HepG2 (cell line): ENCODE data around the gene PRM3. TPM values are rescaled to one million over a fixed set of nuclear protein-coding genes. Genes with fewer than 3 reads are reported as not detected.

Source experiments
- HNF1B ChIP-seq: sonication (generic); formaldehyde crosslinking; IDR thresholded peaks from 2 replicates; pipeline ENCODE4 v1.5.1; 2020; ENCODE audit warnings: mild to moderate bottlenecking, moderate library complexity, missing genetic modification reagents
- KLF9 ChIP-seq: IDR thresholded peaks from 2 replicates; pipeline ENCODE4 v1.6.1; 2016; ENCODE audit warnings: low read depth
- POLR2AphosphoS5 ChIP-seq: IDR thresholded peaks from 2 replicates; pipeline ENCODE4 v1.6.1; 2012; ENCODE audit warnings: low read depth, low read length
- SIN3A ChIP-seq: IDR thresholded peaks from 2 replicates; pipeline ENCODE4 v1.6.1; 2011; ENCODE audit warnings: low read depth, mild to moderate bottlenecking, control low read depth, low read length, borderline replicate concordance
- SP1 ChIP-seq, 2 experiments: fragments of 450-650 bp in 1 of 2; sonication (generic) in 1 of 2; formaldehyde crosslinking in 1 of 2; IDR thresholded peaks; 2 replicates each; pipeline versions ENCODE4 v1.4.0 to v1.6.1; 2016 to 2020; ENCODE audit warnings: missing genetic modification reagents in 1 of 2
- ZC3H13 ChIP-seq: sonication (generic); formaldehyde crosslinking; IDR thresholded peaks from 2 replicates; pipeline ENCODE4 v1.8.1; 2023; ENCODE audit warnings: mild to moderate bottlenecking, missing genetic modification reagents, moderate library complexity
- ZNF333 ChIP-seq: sonication (generic); formaldehyde crosslinking; IDR thresholded peaks from 2 replicates; pipeline ENCODE4 v1.4.0; 2020; ENCODE audit warnings: mild to moderate bottlenecking, missing genetic modification reagents, borderline replicate concordance
- ZNF367 ChIP-seq: sonication (generic); formaldehyde crosslinking; IDR thresholded peaks from 2 replicates; pipeline ENCODE4 v1.4.0; 2020; ENCODE audit warnings: missing genetic modification reagents, borderline replicate concordance
- ZNF878 ChIP-seq: sonication (generic); formaldehyde crosslinking; IDR thresholded peaks from 2 replicates; pipeline ENCODE4 v1.8.1; 2023; ENCODE audit warnings: mild to moderate bottlenecking, missing genetic modification reagents, moderate library complexity
- polyA plus RNA-seq, 8 experiments: library from polyadenylated mRNA; depleted of rRNA in 3 of 8; stranded (reverse) in 7 of 8; unstranded in 1 of 8; fragments of >200 nt; fragmentation: Illumina TruSeq in 4 of 8; extraction: Trizol in 4 of 8; gene quantifications; 2 replicates each; pipeline versions ENCODE4 v1.2.1 to v1.2.3, GENCODE V29; 2011 to 2016; ENCODE audit warnings: low read depth in 4 of 8, missing spikeins in 1 of 8, mixed read lengths in 1 of 8; ENCODE audit not compliant: insufficient read depth in 1 of 8
- total RNA-seq, 5 experiments: library from RNA; depleted of rRNA; stranded (reverse); fragments of >200 nt; fragmentation: Illumina TruSeq; extraction: Trizol; gene quantifications; 2 replicates each; pipeline ENCODE4 v1.2.3, GENCODE V29; 2016; ENCODE audit warnings: low read depth in 1 of 5
- TF ChIP-seq, protein P1 (sequence below): sonication (generic); formaldehyde crosslinking; IDR thresholded peaks from 2 replicates; pipeline ENCODE4 v1.4.0; 2020; ENCODE audit warnings: mild to moderate bottlenecking, missing genetic modification reagents

The PRM3 gene
- total and polyA plus RNA-seq, 2 of the 13 experiments (the other 11 are each of a cell fraction or from before 2014, with no cell fraction given), result not detected

GRCh38 chr16:11253009-11253994 is 20.1 kb downstream of the PRM3 start (continued):
- TF ChIP-seq, protein P1, sequence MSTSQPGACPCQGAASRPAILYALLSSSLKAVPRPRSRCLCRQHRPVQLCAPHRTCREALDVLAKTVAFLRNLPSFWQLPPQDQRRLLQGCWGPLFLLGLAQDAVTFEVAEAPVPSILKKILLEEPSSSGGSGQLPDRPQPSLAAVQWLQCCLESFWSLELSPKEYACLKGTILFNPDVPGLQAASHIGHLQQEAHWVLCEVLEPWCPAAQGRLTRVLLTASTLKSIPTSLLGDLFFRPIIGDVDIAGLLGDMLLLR, result peak; percentile 37; the same call in 1 of the 2 replicates
- TF ChIP-seq ZNF878 (CRISPR knock-in tag), result 0 out of 2 replicates have a peak, but pooled peaks have one; percentile 39
- no peak for TF ChIP-seq ZNF367 (CRISPR knock-in tag)
- peak; percentile 51; the same call in 1 of the 2 replicates for TF ChIP-seq POLR2AphosphoS5
- TF ChIP-seq SP1 (IDR thresholded peaks at IDR 0.05), result no peak
- no peak for TF ChIP-seq SP1 (CRISPR knock-in tag; IDR thresholded peaks at IDR 0.05)
- peak; percentile 94 for TF ChIP-seq ZC3H13
- TF ChIP-seq HNF1B (CRISPR knock-in tag), result peak; percentile 57; the same call in 1 of the 2 replicates
- TF ChIP-seq ZNF333 (CRISPR knock-in tag), result 0 out of 2 replicates have a peak, but pooled peaks have one; percentile 24
- no peak for TF ChIP-seq KLF9
- TF ChIP-seq SIN3A, result 0 out of 2 replicates have a peak, but pooled peaks have one; percentile 52
